Peyer's patch (tissue), 4 donors: ENCODE data around the gene IL1RAPL1. TPM values are rescaled to one million over a fixed set of nuclear protein-coding genes. Genes with fewer than 3 reads are reported as not detected.

Source experiments
- DNase-seq, 3 donors: peaks; one replicate each; pipeline ENCODE4 v3.0.0-alpha.2; 2017 to 2019
- H3K27ac ChIP-seq, 4 donors: fragments of 200-600 bp; sonication (generic); one replicate each; pipeline ENCODE4 v1.5.1; 2016 to 2019
- H3K27me3 ChIP-seq, 2 donors: fragments of 200-600 bp; sonication (generic); one replicate each; pipeline ENCODE4 v1.5.1; 2019
- H3K36me3 ChIP-seq, 3 donors: fragments of 200-600 bp; sonication (generic); one replicate each; pipeline ENCODE4 v1.5.1; 2016 to 2019
- H3K4me1 ChIP-seq, 4 donors: fragments of 200-600 bp; sonication (generic); one replicate each; pipeline ENCODE4 v1.5.1; 2016 to 2019
- H3K4me3 ChIP-seq, 4 donors: fragments of 200-600 bp; sonication (generic); 1 replicate in 3 of 4; 2 replicates in 1 of 4; pipeline ENCODE4 v1.5.1; 2016 to 2019; ENCODE audit warnings: mild to moderate bottlenecking in 1 of 4
- H3K9me3 ChIP-seq, 4 donors: fragments of 200-600 bp; sonication (generic); one replicate each; pipeline ENCODE4 v1.5.1; 2016 to 2019; ENCODE audit warnings: mild to moderate bottlenecking in 1 of 4
- CTCF ChIP-seq, 6 experiments: fragments of 450-650 bp in 4 of 6; fragments of 200-600 bp in 2 of 6; sonication (generic) in 1 of 6; IDR thresholded peaks; one replicate each; pipeline ENCODE4 v1.5.1; 2017 to 2019; ENCODE audit warnings: antibody characterized with exemption in 6 of 6, mild to moderate bottlenecking in 3 of 6, moderate library complexity in 1 of 6
- POLR2A ChIP-seq, 2 donors: fragments of 450-650 bp; IDR thresholded peaks; one replicate each; pipeline ENCODE4 v1.5.1; 2017; ENCODE audit warnings: antibody characterized with exemption in 2 of 2, mild to moderate bottlenecking in 2 of 2, moderate library complexity in 2 of 2
- total RNA-seq, 4 donors: library from RNA; depleted of rRNA; stranded (reverse); fragments of >200 nt; gene quantifications; one replicate each; pipeline ENCODE4 v1.1.0, GENCODE V29; 2016

IL1RAPL1 gene
- total RNA-seq, 4 donors from 2014 or later, result not detected

DNA sequence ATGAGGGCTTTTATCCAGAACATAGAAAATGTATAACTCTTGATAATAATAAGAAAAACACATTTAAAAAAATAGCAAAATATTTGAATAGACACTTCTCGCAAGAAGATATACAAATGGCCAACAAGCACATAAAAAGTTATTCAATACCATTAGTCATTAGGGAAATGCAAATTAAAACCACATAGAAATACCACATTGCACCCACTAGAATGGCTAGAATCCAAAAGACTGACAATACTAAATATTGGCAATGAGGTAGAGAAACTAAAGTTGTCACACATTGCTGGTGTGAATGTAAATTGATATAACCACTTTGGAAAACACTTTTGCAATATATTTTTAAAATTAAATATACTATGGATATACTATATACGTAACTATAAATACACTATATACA lies 873.8 kb downstream of the IL1RAPL1 start:
- no peaks in the 10 kb centered on the region for H3K36me3 ChIP-seq
- TF ChIP-seq POLR2A (IDR thresholded peaks at IDR 0.05) (no peak), CTCF (IDR thresholded peaks at IDR 0.05) (no peak)

GRCh38 chrX:29466456-29466855 lies 879.2 kb downstream of the IL1RAPL1 start:
- H3K27ac ChIP-seq, result no peak overlapping the region
- no peaks in the 10 kb centered on the region for H3K4me1 ChIP-seq
- H3K36me3 ChIP-seq, result no peaks in the 10 kb centered on the region
- H3K4me3 ChIP-seq, result no peak overlapping the region
- no peaks in the 10 kb centered on the region for H3K9me3 ChIP-seq
- no peak for DNase-seq
- no peak for TF ChIP-seq CTCF (IDR thresholded peaks at IDR 0.05)
- no peak for TF ChIP-seq POLR2A (IDR thresholded peaks at IDR 0.05)
- H3K27me3 ChIP-seq, result no peaks in the 10 kb centered on the region

More for the DNA sequence above, 873.8 kb downstream of the IL1RAPL1 start:
- DNase-seq, result no peak
- Histone ChIP-seq H3K27me3 (no peaks in the 10 kb centered on the region), H3K4me1 (no peaks in the 10 kb centered on the region), H3K9me3 (no peaks in the 10 kb centered on the region), H3K4me3 (no peak overlapping the region), H3K27ac (no peak overlapping the region)

GRCh38 chrX:29468911-29469494 lies 881.8 kb downstream of the IL1RAPL1 start:
- no peak for TF ChIP-seq CTCF (IDR thresholded peaks at IDR 0.05)
- TF ChIP-seq POLR2A (IDR thresholded peaks at IDR 0.05), result no peak
- Histone ChIP-seq H3K4me1 (no peaks in the 10 kb centered on the region), H3K4me3 (no peak overlapping the region), H3K27me3 (no peaks in the 10 kb centered on the region), H3K27ac (no peak overlapping the region), H3K9me3 (no peaks in the 10 kb centered on the region), H3K36me3 (no peaks in the 10 kb centered on the region)
- no peak for DNase-seq

GRCh38 chrX:29470030-29470429 lies 882.8 kb downstream of the IL1RAPL1 start:
- Histone ChIP-seq H3K27ac (no peak overlapping the region), H3K4me3 (no peak overlapping the region), H3K9me3 (no peaks in the 10 kb centered on the region), H3K36me3 (no peaks in the 10 kb centered on the region), H3K4me1 (no peaks in the 10 kb centered on the region), H3K27me3 (no peaks in the 10 kb centered on the region)
- no peak for DNase-seq
- TF ChIP-seq POLR2A (IDR thresholded peaks at IDR 0.05) (no peak), CTCF (IDR thresholded peaks at IDR 0.05) (no peak)

GRCh38 chrX:29471829-29472228 lies 884.6 kb downstream of the IL1RAPL1 start:
- no peaks in the 10 kb centered on the region for H3K4me1 ChIP-seq
- no peak overlapping the region for H3K4me3 ChIP-seq
- H3K27ac ChIP-seq, result no peak overlapping the region
- TF ChIP-seq CTCF (IDR thresholded peaks at IDR 0.05) (no peak), POLR2A (IDR thresholded peaks at IDR 0.05) (no peak)
- no peaks in the 10 kb centered on the region for H3K36me3 ChIP-seq
- no peaks in the 10 kb centered on the region for H3K27me3 ChIP-seq
- DNase-seq, result no peak
- no peaks in the 10 kb centered on the region for H3K9me3 ChIP-seq

DNA sequence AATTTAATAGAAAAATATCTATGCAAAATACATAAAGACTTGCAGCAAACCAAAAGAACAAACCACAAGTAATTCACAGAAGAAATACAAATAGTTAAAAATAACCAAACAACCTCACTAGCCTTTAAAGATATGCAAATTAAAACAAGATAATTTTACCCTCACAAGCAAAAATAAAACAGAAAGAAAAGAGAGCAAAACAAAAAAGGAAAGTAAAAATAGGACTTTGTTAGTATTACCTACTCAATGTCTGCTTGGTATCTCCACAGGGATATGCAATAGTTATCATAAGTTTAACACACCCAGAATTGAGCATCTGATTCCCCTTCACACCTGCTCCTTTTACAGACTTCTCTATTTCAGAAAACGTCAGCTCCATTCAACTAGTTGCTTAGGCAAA lies 890.6 kb downstream of the IL1RAPL1 start:
- Histone ChIP-seq H3K36me3 (no peaks in the 10 kb centered on the region), H3K27ac (no peak overlapping the region), H3K4me3 (no peak overlapping the region), H3K27me3 (no peaks in the 10 kb centered on the region), H3K4me1 (no peaks in the 10 kb centered on the region), H3K9me3 (no peaks in the 10 kb centered on the region)
- no peak for DNase-seq
- TF ChIP-seq POLR2A (IDR thresholded peaks at IDR 0.05), result no peak
- no peak for TF ChIP-seq CTCF (IDR thresholded peaks at IDR 0.05)
